Adrenal gland (tissue), 12 donors: ENCODE measurements around the gene PLPP1. TPM values are rescaled to one million over a fixed set of nuclear protein-coding genes. Genes with fewer than 3 reads are reported as not detected.
A peak's percentile ranks its signal among the peaks of the same experiment; 100 is the strongest.

Experiments used
- DNase-seq, 7 donors: peaks; one replicate each; pipeline ENCODE4 v3.0.0-alpha.2; 2019 to 2020
- H3K27ac ChIP-seq, 5 donors: fragments of 200-600 bp; sonication (generic) in 4 of 5; 1 replicate in 3 of 5; 2 replicates in 2 of 5; pipeline versions ENCODE4 v1.5.1 to v1.8.0; 2016 to 2020; ENCODE audit warnings: mild to moderate bottlenecking in 1 of 5
- H3K27me3 ChIP-seq: fragments of 200-600 bp; 2 replicates; pipeline ENCODE4 v1.8.0; 2021
- H3K36me3 ChIP-seq, 2 donors: fragments of 200-600 bp; replicated peaks in 1 of 2; 1 replicate in 1 of 2; 2 replicates in 1 of 2; pipeline versions ENCODE4 v1.5.1 to v1.8.0; 2018 to 2022
- H3K4me1 ChIP-seq, 2 donors: fragments of 200-600 bp; replicated peaks in 1 of 2; 1 replicate in 1 of 2; 2 replicates in 1 of 2; pipeline versions ENCODE4 v1.5.1 to v1.8.0; 2018 to 2021
- H3K4me3 ChIP-seq, 4 donors: fragments of 200-600 bp; sonication (generic) in 3 of 4; one replicate each; pipeline ENCODE4 v1.5.1; 2016 to 2018
- H3K9me3 ChIP-seq, 3 donors: fragments of 200-600 bp; sonication (generic) in 1 of 3; replicated peaks in 1 of 3; 1 replicate in 2 of 3; 2 replicates in 1 of 3; pipeline versions ENCODE4 v1.5.1 to v1.8.0; 2016 to 2021
- CTCF ChIP-seq, 6 experiments: fragments of 450-650 bp in 4 of 6; fragments of 200-600 bp in 2 of 6; sonication (generic) in 1 of 6; IDR thresholded peaks; 1 replicate in 5 of 6; 2 replicates in 1 of 6; pipeline versions ENCODE4 v1.5.1 to v1.8.0; 2016 to 2021; ENCODE audit warnings: antibody characterized with exemption in 6 of 6, mild to moderate bottlenecking in 2 of 6, moderate library complexity in 1 of 6
- POLR2A ChIP-seq, 2 donors: fragments of 450-650 bp; IDR thresholded peaks; one replicate each; pipeline ENCODE4 v1.6.1; 2017; ENCODE audit warnings: antibody characterized with exemption in 2 of 2, mild to moderate bottlenecking in 2 of 2, moderate library complexity in 1 of 2
- WGBS, 4 donors: extraction: QIAGEN DNeasy Blood & Tissue Kit in 2 of 4; methylation state at CpG; one replicate each; pipeline versions ENCODE4 v1.1.5 to v1.1.7; 2013 to 2017; 5-methylcytosine and 5-hydroxymethylcytosine counted together
- intact Hi-C, 2 donors: fragments of 100-400 bp; cut with DNase I; formaldehyde crosslinking; loops; one replicate each; pipeline versions ENCODE4 v1.14.1 to v1.15.0; 2022 to 2023
- polyA plus RNA-seq, 3 donors: library from polyadenylated mRNA; stranded (reverse); fragments of 200-250 nt in 2 of 3; fragments of 350-450 nt in 1 of 3; fragmentation: Illumina TruSeq in 1 of 3; extraction: RNeasy Lipid Tissue Mini Kit (QIAGEN cat#74804) in 1 of 3; gene quantifications; one replicate each; pipeline ENCODE4 v1.2.3, GENCODE V29; 2013 to 2014
- total RNA-seq, 9 donors: library from RNA; depleted of rRNA in 4 of 9; stranded (reverse); fragments of >200 nt in 4 of 9; fragments of 120-200 nt in 1 of 9; fragmentation: NEBNext Ultra II Directional in 1 of 9; extraction: Animal tissue kit (Norgen Biotek cat#: 25700) in 1 of 9; gene quantifications; one replicate each; pipeline versions ENCODE4 v1.1.0 to v1.2.4, GENCODE V29; 2013 to 2023
- donor health status: healthy with polysubstance abuse.
- donor health status: Bipolar disorder and iron deficiency.
- donor health status: DM: yes; HTN: yes; CAD: no.
- donor health status: DM: no; HTN: no; CAD: no.
- donor health status: DM: no; HTN: no; CAD: no.
- donor health status: DM: yes; HTN: yes; CAD: no.

Gene PLPP1
- total and polyA plus RNA-seq, 12 donors = 55.2 to 716 (median 124) TPM

DNA sequence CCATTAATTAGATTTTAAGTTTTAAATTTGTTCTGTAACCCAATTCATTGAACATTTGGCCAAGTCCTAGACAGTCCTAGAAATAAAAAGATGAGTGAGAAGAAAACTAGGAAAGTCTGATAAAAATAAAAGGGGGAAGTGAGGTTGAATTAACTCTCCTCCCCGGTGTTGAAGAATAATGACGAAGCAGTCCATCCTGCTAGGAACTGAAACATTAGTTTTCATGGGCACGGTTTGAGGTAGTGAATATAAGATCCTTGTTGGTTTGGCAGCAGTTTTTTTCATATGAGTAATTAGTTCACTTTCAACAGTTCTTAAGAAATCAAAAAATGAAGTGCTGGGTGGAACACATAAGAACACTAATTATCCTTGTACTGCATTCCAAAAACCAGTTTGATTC, 123.9 kb downstream of the PLPP1 start:
- DNase-seq = no peak
- no peak overlapping the region for H3K27ac ChIP-seq
- no peaks in the 10 kb centered on the region for H3K27me3 ChIP-seq
- no peaks in the 10 kb centered on the region for H3K9me3 ChIP-seq
- H3K4me1 ChIP-seq = peaks cover 0 to 5% of the 10 kb centered on the region in 2 donors
- H3K4me3 ChIP-seq = no peak overlapping the region
- intact Hi-C loops = no loop called here
- 76 to 83% (median 77%) methylated on average over 3 of the region's 3 CpGs for WGBS, 4 donors
- TF ChIP-seq CTCF (IDR thresholded peaks at IDR 0.05) = no peak
- TF ChIP-seq POLR2A (IDR thresholded peaks at IDR 0.05) = no peak
- peaks cover 0 to 10% of the 10 kb centered on the region in 2 donors for H3K36me3 ChIP-seq

DNA sequence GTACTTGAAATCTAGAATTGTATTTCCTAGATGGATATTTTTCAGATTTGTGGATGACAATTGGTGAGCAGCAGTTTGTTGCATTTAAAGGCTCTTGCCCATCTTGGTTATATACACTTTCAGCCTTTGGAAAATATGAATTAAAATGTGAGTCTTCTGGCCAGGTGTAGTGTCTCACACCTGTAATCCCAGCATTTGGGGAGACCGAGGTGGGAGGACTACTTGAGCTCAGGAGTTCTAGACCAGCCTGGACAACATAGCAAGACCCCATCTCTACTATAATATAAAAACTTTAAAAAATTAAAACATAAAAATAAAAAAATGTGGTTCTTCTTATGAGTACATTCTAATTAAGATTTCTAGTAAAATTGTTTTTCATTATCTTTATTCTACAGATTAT, 125.0 kb downstream of the PLPP1 start:
- Histone ChIP-seq H3K4me3 (no peak overlapping the region), H3K36me3 (peaks cover 0 to 20% of the 10 kb centered on the region in 2 donors), H3K9me3 (no peaks in the 10 kb centered on the region), H3K4me1 (peaks cover 0 to 5% of the 10 kb centered on the region in 2 donors), H3K27ac (no peak overlapping the region), H3K27me3 (no peaks in the 10 kb centered on the region)
- no peak for DNase-seq
- intact Hi-C loops = loop anchor here in 1 of 2 donors (5.0 kb wide), 1 partner anchor 278 kb away; no protein-coding TSS in a partner anchor
- TF ChIP-seq POLR2A (IDR thresholded peaks at IDR 0.05) = no peak
- no peak for TF ChIP-seq CTCF (IDR thresholded peaks at IDR 0.05)
- WGBS, 4 donors = 91 to 100% (median 97%) methylated on average over 1 of the region's 1 CpG

GRCh38 chr5:55407984-55408383, 126.8 kb downstream of the PLPP1 start:
- TF ChIP-seq POLR2A (IDR thresholded peaks at IDR 0.05) = no peak
- TF ChIP-seq CTCF (IDR thresholded peaks at IDR 0.05) = no peak
- H3K36me3 ChIP-seq = peaks cover 0 to 31% of the 10 kb centered on the region in 2 donors
- DNase-seq = no peak
- intact Hi-C loops = loop anchor here in 1 of 2 donors (5.0 kb wide), 1 partner anchor 279 kb away; no protein-coding TSS in a partner anchor
- 71 to 77% (median 75%) methylated on average over 3 of the region's 3 CpGs for WGBS, 4 donors
- no peak overlapping the region for H3K4me3 ChIP-seq
- peaks cover 0 to 5% of the 10 kb centered on the region in 2 donors for H3K4me1 ChIP-seq
- no peaks in the 10 kb centered on the region for H3K27me3 ChIP-seq
- H3K9me3 ChIP-seq = no peaks in the 10 kb centered on the region
- H3K27ac ChIP-seq = no peak overlapping the region

DNA sequence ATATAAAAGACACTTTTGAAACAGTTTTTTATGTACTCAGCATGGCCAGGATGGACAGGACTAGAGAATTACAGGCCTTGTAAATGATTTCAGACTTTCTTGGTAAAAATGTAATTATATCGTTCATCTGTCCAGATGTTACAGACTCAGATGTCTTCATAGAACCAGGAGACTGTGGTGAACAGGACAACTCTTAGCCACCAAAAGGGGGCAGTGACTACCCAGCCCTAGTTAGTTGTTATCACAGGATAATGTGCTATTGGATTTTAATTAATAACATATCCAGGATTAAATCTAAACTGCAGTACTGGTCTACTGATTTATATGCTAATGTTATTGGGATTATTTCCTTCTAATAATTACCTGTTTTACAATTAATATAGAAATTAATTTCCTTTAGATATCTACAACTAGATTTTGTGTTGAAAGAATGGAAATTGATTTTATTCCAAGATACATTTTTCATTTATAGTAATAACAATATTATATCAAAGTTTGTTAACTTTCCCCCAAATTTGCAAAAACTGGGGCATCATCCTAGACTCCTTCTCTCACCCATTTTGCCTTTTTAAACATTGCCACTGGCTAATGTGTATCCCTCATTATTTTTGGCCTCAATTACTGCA, 127.6 kb downstream of the PLPP1 start:
- TF ChIP-seq CTCF (IDR thresholded peaks at IDR 0.05) (peak; percentile 13 to 65 (median 46)), POLR2A (IDR thresholded peaks at IDR 0.05) (no peak)
- peak in 1 of 7 donors; percentile 21 for DNase-seq
- Histone ChIP-seq H3K4me3 (no peak overlapping the region), H3K36me3 (peaks cover 0 to 33% of the 10 kb centered on the region in 2 donors), H3K27ac (no peak overlapping the region), H3K27me3 (no peaks in the 10 kb centered on the region), H3K4me1 (peaks cover 0 to 5% of the 10 kb centered on the region in 2 donors), H3K9me3 (no peaks in the 10 kb centered on the region)
- 33 to 64% (median 41%) methylated on average over 1 of the region's 1 CpG for WGBS, 4 donors
- intact Hi-C loops = loop anchor here in 1 of 2 donors (5.0 kb wide), 1 partner anchor 280 kb away; no protein-coding TSS in a partner anchor
